Measurements from ENCODE around the gene ADAMTS6.

Gene ADAMTS6

DNA sequence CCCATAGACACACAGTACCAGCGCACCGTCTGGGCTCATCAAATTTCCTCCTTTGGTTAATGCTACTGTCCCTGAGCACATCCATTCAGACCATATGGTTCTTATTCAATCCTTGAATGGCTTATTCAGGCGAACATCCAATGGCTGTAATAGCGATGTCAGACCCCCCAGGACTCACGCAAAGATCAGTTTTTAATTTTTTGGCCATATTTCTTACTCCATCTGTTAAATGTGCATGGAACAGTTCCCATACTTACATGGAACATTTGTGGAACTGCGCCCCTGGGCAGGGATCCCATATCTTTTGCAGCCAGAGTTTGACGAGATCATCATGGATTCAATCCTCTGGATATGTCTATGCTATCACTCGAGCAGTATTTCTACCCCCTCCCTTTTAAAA lies 213.2 kb downstream of the ADAMTS6 start:
- DNase-seq, result no peak

- no peak for DNase-seq
Measured at GRCh38 chr5:65264420-65264819, 217.3 kb downstream of the ADAMTS6 start.

DNA sequence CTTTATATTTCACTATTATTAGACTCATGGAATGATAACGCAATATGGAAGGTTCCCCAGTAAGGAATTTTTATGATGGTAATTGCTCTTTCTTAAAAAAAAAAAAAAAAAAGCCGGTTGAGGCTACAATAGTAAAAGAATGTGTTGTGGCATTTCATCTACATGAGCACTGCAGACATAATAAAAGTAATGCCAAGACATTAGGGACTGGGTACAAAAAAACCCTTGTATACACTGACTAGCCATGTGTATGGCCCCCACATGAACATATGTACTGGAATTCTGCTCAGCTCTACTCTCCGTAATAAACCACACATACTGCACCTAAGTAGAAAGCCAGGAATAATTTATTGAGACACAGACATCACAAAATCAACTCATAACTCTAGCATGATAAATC lies 218.4 kb downstream of the ADAMTS6 start:
- no peak for DNase-seq

GRCh38 chr5:65262649-65263059 lies 219.1 kb downstream of the ADAMTS6 start:
- DNase-seq, result no peak

DNA sequence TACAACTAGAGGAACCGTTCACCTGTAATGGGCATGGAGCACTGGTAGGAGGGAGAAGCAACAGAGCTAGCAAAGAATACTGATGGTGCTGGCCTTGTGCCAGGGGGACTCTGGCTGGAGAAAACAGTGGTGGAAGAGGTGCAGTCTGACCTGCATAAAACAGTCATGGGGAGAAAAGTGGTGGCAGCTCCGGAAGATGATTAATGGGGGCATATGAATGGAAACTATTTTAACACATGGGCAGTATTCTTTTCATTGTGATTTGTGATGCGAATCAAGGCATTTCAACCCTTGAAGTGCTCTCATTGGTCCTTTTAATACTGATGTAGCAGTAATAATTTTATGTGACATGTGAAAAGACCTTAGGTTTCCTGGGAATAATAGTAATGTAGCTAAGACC lies 219.6 kb downstream of the ADAMTS6 start:
- DNase-seq, result no peak

- DNase-seq, result no peak
Measured at GRCh38 chr5:65261499-65261898, 220.2 kb downstream of the ADAMTS6 start.

GRCh38 chr5:65255294-65255693 lies 226.4 kb downstream of the ADAMTS6 start:
- no peak for DNase-seq

DNA sequence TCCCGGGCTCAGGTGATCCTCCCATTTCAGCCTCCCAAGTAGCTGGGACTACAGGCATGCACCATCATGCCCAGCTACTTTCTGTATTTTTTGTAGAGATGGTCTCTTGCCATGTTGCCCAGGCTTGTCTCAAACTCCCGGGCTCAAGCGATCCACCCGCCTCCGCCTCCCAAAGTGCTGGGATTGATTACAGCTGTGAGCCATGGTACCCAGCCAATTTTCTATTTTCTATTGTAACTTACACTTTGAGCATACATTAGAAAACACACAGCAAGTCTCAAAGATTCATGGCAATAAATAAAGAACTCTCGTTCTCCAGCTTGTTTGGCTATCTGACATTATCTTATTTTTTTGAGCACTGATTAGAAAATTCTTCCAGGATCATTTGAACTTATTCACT lies 228.7 kb downstream of the ADAMTS6 start:
- no peak for DNase-seq

DNA sequence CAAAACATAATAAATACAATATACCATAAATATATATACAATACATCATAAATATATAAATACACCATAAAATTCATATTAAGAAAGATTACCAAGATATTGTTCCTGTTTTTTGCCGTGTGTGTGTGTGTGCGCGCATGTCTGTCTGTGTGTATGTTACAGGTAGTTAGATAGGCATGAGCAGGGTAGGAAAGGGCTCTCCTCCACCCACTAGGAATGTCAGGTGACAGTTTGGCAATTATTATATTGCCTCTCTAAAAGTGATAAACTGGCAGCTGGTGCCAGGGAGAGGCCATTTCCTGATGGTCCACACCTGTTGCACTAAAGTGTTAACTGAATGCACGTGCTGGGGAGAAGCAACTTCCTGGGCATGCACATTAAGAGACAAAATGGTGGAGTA lies 232.8 kb downstream of the ADAMTS6 start:
- no peak for DNase-seq

GRCh38 chr5:65247594-65247993 lies 234.1 kb downstream of the ADAMTS6 start:
- DNase-seq, result no peak

- DNase-seq, result no peak
Measured at GRCh38 chr5:65246741-65247140, 235.0 kb downstream of the ADAMTS6 start.

GRCh38 chr5:65244031-65244430 lies 237.7 kb downstream of the ADAMTS6 start:
- DNase-seq, result no peak

- no peak for DNase-seq
Measured at GRCh38 chr5:65243161-65243560, 238.6 kb downstream of the ADAMTS6 start.

DNA sequence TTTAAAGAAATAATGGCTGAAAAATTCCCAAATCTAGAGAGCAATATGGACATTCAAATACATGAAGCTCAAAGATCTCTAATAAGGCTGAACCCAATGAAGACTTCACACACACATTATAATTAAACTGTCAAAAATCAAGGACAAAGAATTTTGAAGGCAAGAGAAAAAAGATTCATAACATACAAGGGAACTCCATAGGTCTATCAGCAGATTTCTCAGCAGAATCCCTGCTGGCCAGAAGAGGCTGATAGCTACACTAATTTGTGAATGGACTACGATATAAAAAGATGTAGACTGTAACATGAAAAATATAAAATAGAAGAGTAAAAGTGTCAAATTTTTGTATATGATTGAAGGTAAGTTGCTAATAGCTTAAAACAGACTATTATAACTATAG lies 251.9 kb downstream of the ADAMTS6 start:
- DNase-seq, result no peak

GRCh38 chr5:65213921-65214525 lies 267.7 kb downstream of the ADAMTS6 start:
- DNase-seq, result no peak

DNA sequence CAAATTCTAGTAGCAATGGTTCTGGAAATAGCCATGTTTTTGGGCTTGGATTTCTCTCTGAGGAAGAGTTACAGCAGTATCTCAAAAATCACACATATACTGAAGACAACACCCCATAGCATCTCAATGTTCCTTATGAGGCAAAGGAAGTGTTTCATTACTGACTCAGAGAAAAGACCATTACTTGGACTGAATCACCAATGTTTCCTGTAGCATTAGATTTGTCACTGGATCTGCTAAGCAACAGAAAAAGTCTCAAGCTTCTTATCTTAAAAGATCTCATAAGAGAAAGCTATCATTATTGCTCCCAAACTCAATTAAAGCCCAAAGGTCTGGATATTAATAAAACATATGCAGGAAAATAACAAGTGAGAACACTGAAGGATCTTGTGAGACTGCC lies 272.4 kb downstream of the ADAMTS6 start:
- no peak for DNase-seq

- DNase-seq, result no peak
Measured at GRCh38 chr5:65204966-65205365, 276.8 kb downstream of the ADAMTS6 start.

GRCh38 chr5:65203746-65204145 lies 278.0 kb downstream of the ADAMTS6 start:
- DNase-seq, result no peak

GRCh38 chr5:65199993-65200675 lies 281.6 kb downstream of the ADAMTS6 start:
- DNase-seq, result no peak

DNA sequence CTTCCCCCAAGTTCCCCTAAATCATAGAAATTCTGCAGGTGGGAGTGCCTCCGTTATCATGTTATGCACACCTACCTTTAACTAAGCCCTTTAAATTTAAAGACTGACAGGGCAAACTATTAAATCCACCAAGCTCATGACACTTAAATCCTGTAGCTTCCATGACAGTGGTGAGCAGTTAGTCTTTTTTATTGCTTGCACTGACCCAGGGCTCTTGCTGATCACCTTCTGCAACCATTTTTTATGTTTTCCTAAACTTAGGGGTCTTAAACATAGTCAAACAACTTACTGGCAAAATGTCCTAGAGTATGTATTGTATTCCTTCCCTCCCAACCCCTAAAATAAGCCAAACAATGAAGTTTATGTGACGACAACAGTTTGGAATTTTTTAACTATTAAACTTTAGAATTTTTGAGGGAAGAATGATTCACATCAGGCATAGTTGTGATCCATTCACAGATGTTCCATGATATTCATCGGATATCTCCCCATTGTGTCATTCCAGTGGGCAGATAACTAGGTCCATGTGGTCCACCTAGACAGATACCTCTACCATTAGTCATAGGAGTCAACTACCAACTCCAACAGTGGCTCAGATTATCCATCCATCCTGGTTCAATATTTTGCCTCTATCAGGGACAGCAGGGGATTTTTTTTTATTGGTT lies 283.1 kb downstream of the ADAMTS6 start:
- no peak for DNase-seq

GRCh38 chr5:65197531-65198455 lies 283.9 kb downstream of the ADAMTS6 start:
- no peak for DNase-seq

DNA sequence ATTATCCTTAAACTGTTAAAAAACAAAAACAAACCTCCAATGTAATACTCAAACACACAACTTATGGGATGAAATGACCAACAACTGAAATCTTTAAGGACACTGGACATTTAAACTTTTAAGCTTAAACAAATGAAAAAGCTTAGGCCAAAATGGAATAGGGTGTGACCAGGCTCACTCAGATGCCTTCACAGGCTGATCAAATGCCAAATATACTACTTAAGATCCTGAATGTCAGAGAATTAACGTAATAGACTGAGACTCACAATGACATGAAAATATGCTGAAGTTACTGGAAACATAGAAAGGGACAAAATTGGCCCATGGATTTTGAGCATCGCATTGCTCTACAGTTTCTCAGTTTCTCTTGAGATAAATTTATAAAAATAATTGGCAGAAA lies 286.8 kb downstream of the ADAMTS6 start:
- DNase-seq, result no peak

GRCh38 chr5:65192331-65192730 lies 289.4 kb downstream of the ADAMTS6 start:
- DNase-seq, result no peak

All from NCI-H187 (cell line).